HG03575 (cell line): ENCODE measurements around the gene C19orf47.
"Not testable (repeated sequence)": the region's sequence is repeated elsewhere in the genome, so short reads cannot be mapped to it uniquely, and the experiment has no call there.

Source experiments
- ATAC-seq: cut with Tn5 transposase; IDR thresholded peaks from one replicate; pipeline ENCODE4 v1.9.1; 2021; ENCODE audit not compliant: unreplicated experiment, insufficient number of reproducible peaks, low FRiP score; ENCODE audit errors: extremely low read depth

Gene C19orf47

GRCh38 chr19:40378509-40378908, 30.3 kb upstream of the C19orf47 start:
- no peak for ATAC-seq

GRCh38 chr19:40377876-40378385, 29.7 kb upstream of the C19orf47 start:
- ATAC-seq, result no peak

GRCh38 chr19:40376286-40376862, 28.2 kb upstream of the C19orf47 start:
- ATAC-seq, result no peak

- no peak for ATAC-seq
These were observed 25.9 kb upstream of the C19orf47 start for GRCh38 chr19:40374084-40374483.

GRCh38 chr19:40371802-40372122, 23.6 kb upstream of the C19orf47 start:
- ATAC-seq, result no peak

- ATAC-seq, result no peak
These were observed 23.0 kb upstream of the C19orf47 start for GRCh38 chr19:40370997-40371801.

- not testable (repeated sequence) for ATAC-seq
These were observed 22.1 kb upstream of the C19orf47 start for GRCh38 chr19:40370253-40370652.

- ATAC-seq, result no peak
These were observed 21.6 kb upstream of the C19orf47 start for GRCh38 chr19:40369797-40370196.

- no peak for ATAC-seq
These were observed 19.6 kb upstream of the C19orf47 start for GRCh38 chr19:40367577-40368434.

- no peak for ATAC-seq
These were observed 18.7 kb upstream of the C19orf47 start for GRCh38 chr19:40366697-40367561.

GRCh38 chr19:40365613-40366401, 17.6 kb upstream of the C19orf47 start:
- ATAC-seq, result no peak

GRCh38 chr19:40365010-40365409, 16.8 kb upstream of the C19orf47 start:
- ATAC-seq, result no peak

- no peak for ATAC-seq
These were observed 14.9 kb upstream of the C19orf47 start for GRCh38 chr19:40363069-40363468.

- no peak for ATAC-seq
These were observed 14.0 kb upstream of the C19orf47 start for GRCh38 chr19:40362160-40362559.

GRCh38 chr19:40360708-40361241, 12.6 kb upstream of the C19orf47 start:
- no peak for ATAC-seq

GRCh38 chr19:40360020-40360707, 12.0 kb upstream of the C19orf47 start:
- ATAC-seq, result no peak

GRCh38 chr19:40358773-40359172, 10.6 kb upstream of the C19orf47 start:
- ATAC-seq, result no peak
